Hepatocyte (in vitro differentiated cells): Measurements from ENCODE around the gene OGFOD2.

Experiments used
- EZH2 ChIP-seq: fragments of 200-600 bp; sonication (generic); IDR thresholded peaks from 2 replicates; pipeline ENCODE4 v1.6.1; 2016; ENCODE audit warnings: antibody characterized with exemption, mild to moderate bottlenecking, borderline replicate concordance
- EZH2phosphoT487 ChIP-seq: fragments of 200-600 bp; sonication (generic); IDR thresholded peaks from one replicate; pipeline ENCODE4 v1.6.1; 2018; ENCODE audit warnings: antibody characterized with exemption, mild to moderate bottlenecking, low read depth, moderate library complexity; ENCODE audit not compliant: unreplicated experiment, severe bottlenecking
- TF ChIP-seq, protein P1 (sequence below): fragments of 200-600 bp; sonication (generic); IDR thresholded peaks from 2 replicates; pipeline ENCODE4 v1.5.1; 2016; ENCODE audit warnings: antibody characterized with exemption, mild to moderate bottlenecking; ENCODE audit not compliant: poor library complexity

GRCh38 chr12:122965851-122966742, 8.9 kb upstream of the OGFOD2 start, which contains the start of gene ABCB9:
- TF ChIP-seq, protein P1, sequence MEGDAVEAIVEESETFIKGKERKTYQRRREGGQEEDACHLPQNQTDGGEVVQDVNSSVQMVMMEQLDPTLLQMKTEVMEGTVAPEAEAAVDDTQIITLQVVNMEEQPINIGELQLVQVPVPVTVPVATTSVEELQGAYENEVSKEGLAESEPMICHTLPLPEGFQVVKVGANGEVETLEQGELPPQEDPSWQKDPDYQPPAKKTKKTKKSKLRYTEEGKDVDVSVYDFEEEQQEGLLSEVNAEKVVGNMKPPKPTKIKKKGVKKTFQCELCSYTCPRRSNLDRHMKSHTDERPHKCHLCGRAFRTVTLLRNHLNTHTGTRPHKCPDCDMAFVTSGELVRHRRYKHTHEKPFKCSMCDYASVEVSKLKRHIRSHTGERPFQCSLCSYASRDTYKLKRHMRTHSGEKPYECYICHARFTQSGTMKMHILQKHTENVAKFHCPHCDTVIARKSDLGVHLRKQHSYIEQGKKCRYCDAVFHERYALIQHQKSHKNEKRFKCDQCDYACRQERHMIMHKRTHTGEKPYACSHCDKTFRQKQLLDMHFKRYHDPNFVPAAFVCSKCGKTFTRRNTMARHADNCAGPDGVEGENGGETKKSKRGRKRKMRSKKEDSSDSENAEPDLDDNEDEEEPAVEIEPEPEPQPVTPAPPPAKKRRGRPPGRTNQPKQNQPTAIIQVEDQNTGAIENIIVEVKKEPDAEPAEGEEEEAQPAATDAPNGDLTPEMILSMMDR, result no peak
- TF ChIP-seq EZH2 (no peak), EZH2phosphoT487 (no peak)
